ENCODE measurements around the gene MPPED1.

GRCh38 chr22:43451371-43452050 lies 39.7 kb downstream of the MPPED1 start:
- no peak for TF ChIP-seq POLR2AphosphoS5 (IDR thresholded peaks at IDR 0.05; ENCODE audit: borderline replicate concordance, low read depth, low read length)
- no peak for TF ChIP-seq EZH2 (IDR thresholded peaks at IDR 0.05)
